Mesodermal cell (in vitro differentiated cells): Measurements from ENCODE around the gene EDA.

Experiments used
- H3K27ac ChIP-seq: 2 replicates; pipeline ENCODE4 v1.7.0; 2013; ENCODE audit warnings: mild to moderate bottlenecking, low read depth, low read length, moderate library complexity; ENCODE audit not compliant: severe bottlenecking
- H3K36me3 ChIP-seq: 2 replicates; pipeline ENCODE4 v1.7.1; 2013; ENCODE audit warnings: mild to moderate bottlenecking, low read length, moderate library complexity; ENCODE audit not compliant: control insufficient read depth, insufficient read depth
- H3K4me1 ChIP-seq: one replicate; pipeline ENCODE4 v1.7.1; 2013; ENCODE audit warnings: mild to moderate bottlenecking, low read length; ENCODE audit not compliant: insufficient read depth, control insufficient read depth, poor library complexity, severe bottlenecking
- H3K4me3 ChIP-seq: 2 replicates; pipeline ENCODE4 v1.7.0; 2013; ENCODE audit warnings: low read length, control low read depth, mild to moderate bottlenecking; ENCODE audit not compliant: insufficient read depth, poor library complexity, severe bottlenecking; ENCODE audit errors: extremely low read depth
- H3K9me3 ChIP-seq: 2 replicates; pipeline ENCODE4 v1.7.1; 2013; ENCODE audit warnings: mild to moderate bottlenecking, low read length, moderate library complexity; ENCODE audit not compliant: control insufficient read depth
- WGBS, 2 experiments: methylation state at CpG; one replicate each; pipeline ENCODE4 v1.1.5; 2013; ENCODE audit warnings: missing lambda C conversion rate in 2 of 2; ENCODE audit not compliant: insufficient coverage in 2 of 2; 5-methylcytosine and 5-hydroxymethylcytosine counted together

The EDA gene

DNA sequence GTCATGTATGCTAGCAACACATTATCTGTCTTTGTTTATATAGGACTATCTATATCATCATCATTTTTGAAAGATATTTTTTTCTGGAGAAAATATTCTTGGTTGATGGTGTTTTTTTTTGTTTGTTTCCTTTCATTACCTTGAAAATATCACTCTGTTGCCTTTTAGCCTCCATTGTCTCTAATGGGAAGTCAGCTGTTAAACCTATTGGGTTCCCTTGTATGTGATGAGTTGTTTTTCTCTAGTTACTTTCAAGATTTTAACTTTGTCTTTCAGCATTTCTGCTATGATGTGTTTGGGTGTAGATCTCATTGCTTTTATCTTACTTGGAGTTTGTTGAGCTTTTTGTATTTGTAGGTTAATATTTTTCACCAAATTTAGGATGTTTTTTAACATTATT, 124.4 kb downstream of the EDA start:
- no peak overlapping the region for H3K4me3 ChIP-seq
- H3K36me3 ChIP-seq, result no peaks in the 10 kb centered on the region
- H3K9me3 ChIP-seq, result no peaks in the 10 kb centered on the region
- no peak overlapping the region for H3K27ac ChIP-seq
- no peaks in the 10 kb centered on the region for H3K4me1 ChIP-seq

DNA sequence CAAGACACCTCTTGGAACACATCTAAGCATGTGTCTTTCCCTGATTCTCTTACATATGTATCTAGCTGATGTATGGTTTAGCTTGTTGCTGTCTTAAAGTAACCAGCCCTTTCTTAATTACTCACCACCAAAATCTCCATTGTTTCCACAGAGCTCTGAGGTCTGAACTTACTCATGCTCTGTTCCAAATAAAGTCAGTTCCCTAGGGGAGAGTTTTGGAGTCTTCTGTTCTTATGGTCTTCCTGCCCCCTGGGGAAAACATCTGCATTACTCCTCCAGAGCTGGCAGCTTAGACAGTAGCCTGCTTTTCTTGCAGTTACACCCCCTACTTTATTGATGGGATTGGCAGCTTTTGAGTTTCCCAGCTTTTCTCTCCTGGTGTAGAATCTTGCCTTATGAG, 125.8 kb downstream of the EDA start:
- Histone ChIP-seq H3K4me3 (no peak overlapping the region), H3K27ac (no peak overlapping the region), H3K9me3 (no peaks in the 10 kb centered on the region), H3K4me1 (no peaks in the 10 kb centered on the region), H3K36me3 (no peaks in the 10 kb centered on the region)

DNA sequence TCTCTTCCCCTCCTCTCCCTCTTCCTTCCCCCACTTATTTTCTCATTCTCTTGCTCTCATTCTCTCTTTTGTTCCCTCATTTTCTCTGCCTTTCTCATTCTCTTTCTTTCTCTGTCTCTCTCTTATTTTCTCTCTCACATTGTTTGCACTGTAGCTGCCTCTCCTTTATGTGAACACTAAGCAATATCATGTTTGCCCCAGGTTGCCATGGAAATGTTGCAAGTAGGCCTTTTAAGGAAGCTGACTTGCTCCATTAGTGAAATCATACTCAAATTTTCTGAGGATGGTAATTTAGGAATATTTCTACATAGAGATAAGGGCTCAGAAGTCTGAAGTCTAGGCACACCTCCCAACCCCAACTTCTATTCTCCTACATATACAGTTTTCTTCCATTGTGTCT, 130.1 kb downstream of the EDA start:
- no peak overlapping the region for H3K27ac ChIP-seq

GRCh38 chrX:69748055-69748454, 132.1 kb downstream of the EDA start:
- no peak overlapping the region for H3K27ac ChIP-seq
- 100% methylated on average over 1 of the region's 1 CpG; no CpG with 5 or more reads in 1 of the 2 experiments for WGBS, 2 experiments
- no peaks in the 10 kb centered on the region for H3K9me3 ChIP-seq
- no peaks in the 10 kb centered on the region for H3K36me3 ChIP-seq
- H3K4me3 ChIP-seq, result no peak overlapping the region
- H3K4me1 ChIP-seq, result no peaks in the 10 kb centered on the region

More for the DNA sequence above, 130.1 kb downstream of the EDA start:
- no peaks in the 10 kb centered on the region for H3K4me1 ChIP-seq
- H3K36me3 ChIP-seq, result no peaks in the 10 kb centered on the region
- H3K4me3 ChIP-seq, result no peak overlapping the region
- H3K9me3 ChIP-seq, result no peaks in the 10 kb centered on the region

DNA sequence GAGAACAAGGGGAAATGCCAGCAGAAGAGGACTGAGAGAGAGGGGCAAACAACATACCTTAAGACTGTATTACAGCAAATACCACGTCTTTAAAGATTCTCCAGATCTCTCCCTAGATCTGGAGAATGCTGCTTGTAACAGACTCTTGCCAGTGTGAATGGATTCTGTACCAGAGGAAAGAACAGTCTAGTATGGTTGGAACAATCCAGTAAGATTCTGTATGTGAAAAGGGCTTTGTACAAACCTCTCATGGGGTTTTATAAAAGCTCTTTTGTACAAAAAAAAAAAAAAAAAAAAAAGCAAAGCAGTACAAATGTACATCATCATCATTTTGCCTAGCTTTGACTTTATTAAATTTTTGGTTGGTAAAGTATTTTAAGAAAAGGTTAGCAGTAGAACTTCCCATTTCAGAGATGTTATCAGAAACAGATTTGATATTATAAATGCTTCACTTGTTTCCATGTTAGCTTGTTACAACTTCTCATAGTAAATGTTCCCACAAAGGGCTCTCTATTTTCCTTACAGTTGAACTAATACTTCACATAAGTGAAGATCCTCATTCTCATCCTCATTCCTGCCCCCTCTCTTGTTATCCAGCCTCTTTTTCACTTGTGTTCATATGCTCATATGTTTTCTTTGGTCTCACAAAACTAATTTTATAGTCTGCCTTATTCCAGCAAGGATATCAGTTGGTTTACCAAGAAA, 144.2 kb downstream of the EDA start:
- WGBS, 2 experiments, result no CpG with 5 or more reads among the region's 1 CpG
- Histone ChIP-seq H3K4me3 (no peak overlapping the region), H3K4me1 (no peaks in the 10 kb centered on the region), H3K36me3 (no peaks in the 10 kb centered on the region), H3K27ac (no peak overlapping the region), H3K9me3 (no peaks in the 10 kb centered on the region)

GRCh38 chrX:69761633-69762032, 145.7 kb downstream of the EDA start:
- H3K9me3 ChIP-seq, result no peaks in the 10 kb centered on the region
- no CpG with 5 or more reads among the region's 3 CpGs for WGBS, 2 experiments
- H3K36me3 ChIP-seq, result no peaks in the 10 kb centered on the region
- H3K27ac ChIP-seq, result no peak overlapping the region
- no peaks in the 10 kb centered on the region for H3K4me1 ChIP-seq
- no peak overlapping the region for H3K4me3 ChIP-seq

DNA sequence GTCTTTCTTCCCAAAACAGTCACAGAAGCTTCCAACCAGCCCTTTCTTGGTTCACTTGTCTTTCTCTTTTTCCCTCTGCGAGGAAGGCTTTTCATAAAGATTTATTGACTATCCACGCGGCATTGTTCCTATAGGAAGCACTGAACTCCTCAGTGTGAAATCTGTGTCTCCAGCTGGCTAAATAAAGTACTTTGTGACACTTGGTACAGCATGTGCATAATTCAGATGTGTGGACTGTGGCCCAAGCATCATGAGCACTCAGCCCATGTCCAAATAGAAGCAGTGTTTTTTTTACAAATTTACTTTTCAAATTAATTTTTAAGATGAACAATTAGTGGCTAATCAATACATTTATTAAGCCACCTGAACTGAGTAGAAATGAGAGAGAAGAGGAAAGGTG, 146.4 kb downstream of the EDA start:
- 100% methylated on average over 2 of the region's 3 CpGs; no CpG with 5 or more reads in 1 of the 2 experiments for WGBS, 2 experiments

DNA sequence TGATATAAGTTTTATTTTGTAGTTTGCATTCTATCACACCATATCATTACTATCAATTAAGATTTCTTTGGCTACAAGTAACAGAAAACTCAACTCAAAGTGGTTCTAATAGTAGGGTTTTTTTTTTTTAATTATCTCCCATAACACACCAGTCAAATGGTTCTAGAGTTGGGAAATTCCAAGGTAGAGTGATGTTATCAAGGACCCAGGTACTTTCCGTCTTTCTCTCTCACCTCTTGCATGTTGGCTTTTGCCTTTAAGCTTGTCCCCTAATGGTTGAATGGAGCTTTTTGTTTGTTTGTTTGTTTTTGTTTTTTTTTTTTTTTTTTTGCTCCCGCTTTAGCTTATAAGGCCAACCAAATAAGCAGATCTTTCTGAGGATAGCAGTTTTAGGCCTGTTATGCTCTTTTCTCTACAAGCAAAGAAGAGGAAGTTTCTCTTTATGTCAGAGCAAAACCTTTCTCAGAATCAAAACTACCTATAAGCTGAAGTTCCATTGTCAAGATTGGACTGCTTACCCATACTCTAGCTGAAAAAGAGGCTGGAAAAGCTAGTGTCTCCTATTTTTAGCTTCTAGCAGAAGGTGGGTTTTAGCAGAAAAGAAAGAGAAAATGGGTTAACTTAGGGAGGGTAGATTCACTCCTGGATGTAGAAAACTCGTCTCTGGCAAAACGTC, 177.5 kb downstream of the EDA start:
- Histone ChIP-seq H3K4me1 (no peaks in the 10 kb centered on the region), H3K36me3 (no peaks in the 10 kb centered on the region), H3K9me3 (no peaks in the 10 kb centered on the region), H3K27ac (no peak overlapping the region), H3K4me3 (no peak overlapping the region)
- WGBS, 2 experiments, result no CpG with 5 or more reads among the region's 4 CpGs

More for the DNA sequence above, 146.4 kb downstream of the EDA start:
- H3K36me3 ChIP-seq, result no peaks in the 10 kb centered on the region
- H3K4me3 ChIP-seq, result no peak overlapping the region
- no peaks in the 10 kb centered on the region for H3K9me3 ChIP-seq
- H3K27ac ChIP-seq, result no peak overlapping the region
- H3K4me1 ChIP-seq, result no peaks in the 10 kb centered on the region

DNA sequence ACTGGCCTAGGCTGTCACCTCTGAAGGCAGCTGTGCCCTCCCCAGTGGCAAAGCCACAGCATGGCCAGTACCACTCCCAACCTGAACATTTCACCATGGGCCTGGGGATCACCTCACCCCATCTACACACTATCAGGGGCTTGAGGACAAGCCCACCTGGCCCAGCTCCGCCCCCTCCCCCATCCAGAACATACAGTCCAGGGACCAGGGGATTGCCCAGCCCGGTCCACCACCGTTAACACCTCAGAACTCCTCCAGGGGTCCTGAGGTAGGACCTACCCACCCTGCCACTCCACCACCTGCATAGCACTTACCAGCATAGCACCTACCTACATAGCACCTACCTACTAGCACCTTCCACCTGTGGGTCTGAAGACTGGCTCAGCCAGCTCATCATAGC, 179.8 kb downstream of the EDA start:
- no peaks in the 10 kb centered on the region for H3K36me3 ChIP-seq
- 100% methylated on average over 1 of the region's 3 CpGs; no CpG with 5 or more reads in 1 of the 2 experiments for WGBS, 2 experiments

DNA sequence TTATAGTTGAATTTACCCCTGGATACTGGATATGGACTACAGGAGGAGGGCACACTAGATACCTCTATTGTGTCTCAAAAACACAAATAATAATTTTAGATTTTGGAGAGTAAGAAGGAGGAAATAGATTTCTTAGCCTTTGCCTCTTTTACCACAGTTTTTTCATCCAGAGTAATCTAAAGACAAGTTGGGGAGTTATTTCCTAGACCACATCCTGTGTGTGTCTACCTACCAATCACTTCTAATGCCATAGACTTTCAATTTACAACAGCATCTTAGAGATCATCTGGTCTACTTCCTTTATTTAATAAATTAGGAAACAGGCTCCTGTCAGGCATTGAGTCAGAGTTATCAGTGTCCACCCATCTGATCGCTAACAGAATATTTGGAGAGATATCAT, 191.5 kb downstream of the EDA start:
- H3K36me3 ChIP-seq, result no peaks in the 10 kb centered on the region
- H3K27ac ChIP-seq, result no peak overlapping the region
- H3K9me3 ChIP-seq, result no peaks in the 10 kb centered on the region
- H3K4me3 ChIP-seq, result no peak overlapping the region
- H3K4me1 ChIP-seq, result no peaks in the 10 kb centered on the region
- no CpG with 5 or more reads among the region's 1 CpG for WGBS, 2 experiments

More for the DNA sequence above, 179.8 kb downstream of the EDA start:
- H3K9me3 ChIP-seq, result no peaks in the 10 kb centered on the region
- no peak overlapping the region for H3K4me3 ChIP-seq
- H3K4me1 ChIP-seq, result no peaks in the 10 kb centered on the region
- no peak overlapping the region for H3K27ac ChIP-seq

- no CpG with 5 or more reads among the region's 2 CpGs for WGBS, 2 experiments
- no peak overlapping the region for H3K27ac ChIP-seq
Measured at GRCh38 chrX:69808375-69808774, 192.5 kb downstream of the EDA start.

More at GRCh38 chrX:69808375-69808774, 192.5 kb downstream of the EDA start:
- Histone ChIP-seq H3K4me3 (no peak overlapping the region), H3K9me3 (no peaks in the 10 kb centered on the region), H3K36me3 (no peaks in the 10 kb centered on the region), H3K4me1 (no peaks in the 10 kb centered on the region)
